Fibroblast of lung (primary cell): Measurements from ENCODE around the gene SERTAD2. TPM values are rescaled to one million over a fixed set of nuclear protein-coding genes. Genes with fewer than 3 reads are reported as not detected.

ENCODE experiments used
- DNase-seq, 2 donors: peaks; one replicate each; pipeline versions ENCODE4 v3.0.0 to v3.0.0-alpha.2; 2010; ENCODE audit warnings: low read depth in 2 of 2
- H2AFZ ChIP-seq: 2 replicates; pipeline ENCODE4 v1.5.1; 2012; ENCODE audit warnings: low read length, control low read depth, inconsistent platforms
- H3K27ac ChIP-seq: 2 replicates; pipeline ENCODE4 v1.5.1; 2011; ENCODE audit warnings: low read length, control low read depth; ENCODE audit not compliant: insufficient read depth
- H3K27me3 ChIP-seq: 2 replicates; pipeline ENCODE4 v1.5.1; 2011; ENCODE audit warnings: mild to moderate bottlenecking, low read length; ENCODE audit not compliant: control insufficient read depth, insufficient read depth
- H3K36me3 ChIP-seq: 2 replicates; pipeline ENCODE4 v1.5.1; 2011; ENCODE audit warnings: low read length; ENCODE audit not compliant: control insufficient read depth, insufficient read depth
- H3K4me1 ChIP-seq: 2 replicates; pipeline ENCODE4 v1.5.1; 2011; ENCODE audit warnings: low read length; ENCODE audit not compliant: control insufficient read depth, insufficient read depth; ENCODE audit errors: extremely low read depth
- H3K4me2 ChIP-seq: 2 replicates; pipeline ENCODE4 v1.5.1; 2011; ENCODE audit warnings: low read length, control low read depth; ENCODE audit not compliant: insufficient read depth; ENCODE audit errors: extremely low read depth
- H3K4me3 ChIP-seq, 4 experiments: fragments of 200-600 bp in 1 of 4; sonication (generic) in 1 of 4; replicated peaks in 1 of 4; 2 replicates each; pipeline ENCODE4 v1.5.1; 2011 to 2016; ENCODE audit warnings: low read length in 4 of 4, low read depth in 3 of 4, mild to moderate bottlenecking in 3 of 4, control low read depth in 2 of 4, inconsistent platforms in 1 of 4, mixed read lengths in 1 of 4; ENCODE audit not compliant: insufficient read depth in 1 of 4; ENCODE audit errors: control extremely low read depth in 1 of 4
- H3K79me2 ChIP-seq: 2 replicates; pipeline ENCODE4 v1.5.1; 2012; ENCODE audit warnings: mild to moderate bottlenecking, low read length, inconsistent platforms; ENCODE audit not compliant: control insufficient read depth, insufficient read depth
- H3K9ac ChIP-seq: 2 replicates; pipeline ENCODE4 v1.5.1; 2011; ENCODE audit warnings: mild to moderate bottlenecking, low read length, control low read depth; ENCODE audit not compliant: insufficient read depth
- H3K9me3 ChIP-seq: 2 replicates; pipeline ENCODE4 v1.5.1; 2012; ENCODE audit warnings: low read depth, low read length; ENCODE audit not compliant: control insufficient read depth, insufficient read depth
- H4K20me1 ChIP-seq: 2 replicates; pipeline ENCODE4 v1.5.1; 2011; ENCODE audit warnings: low read length; ENCODE audit not compliant: control insufficient read depth, insufficient read depth; ENCODE audit errors: extremely low read depth
- EZH2 ChIP-seq: IDR thresholded peaks from 2 replicates; pipeline ENCODE4 v1.5.1; 2012; ENCODE audit warnings: low read length, control low read depth, mild to moderate bottlenecking; ENCODE audit errors: missing control alignments
- polyA plus RNA-seq, 2 donors: library from polyadenylated mRNA; depleted of rRNA in 1 of 2; stranded (reverse) in 1 of 2; unstranded in 1 of 2; fragments of >200 nt; gene quantifications; 2 replicates each; pipeline ENCODE4 v1.2.1, GENCODE V29; 2011 to 2012; ENCODE audit warnings: missing spikeins in 1 of 2
- total RNA-seq: library from RNA; depleted of rRNA; stranded (reverse); fragments of >200 nt; gene quantifications from 2 replicates; pipeline ENCODE4 v1.2.1, GENCODE V29; 2014
- TF ChIP-seq, protein P1 (sequence below), 2 donors: IDR thresholded peaks in 1 of 2; conservative IDR thresholded peaks in 1 of 2; 1 replicate in 1 of 2; 2 replicates in 1 of 2; pipeline ENCODE4 v1.5.1; 2011 to 2012; ENCODE audit warnings: low read length in 2 of 2, control low read depth in 1 of 2, inconsistent platforms in 1 of 2, low read depth in 1 of 2, mild to moderate bottlenecking in 1 of 2

Gene SERTAD2
- total and polyA plus RNA-seq, 2 donors (not counting 1 experiment from before 2014, with no cell fraction given) = 15.2 to 16.5 TPM

DNA sequence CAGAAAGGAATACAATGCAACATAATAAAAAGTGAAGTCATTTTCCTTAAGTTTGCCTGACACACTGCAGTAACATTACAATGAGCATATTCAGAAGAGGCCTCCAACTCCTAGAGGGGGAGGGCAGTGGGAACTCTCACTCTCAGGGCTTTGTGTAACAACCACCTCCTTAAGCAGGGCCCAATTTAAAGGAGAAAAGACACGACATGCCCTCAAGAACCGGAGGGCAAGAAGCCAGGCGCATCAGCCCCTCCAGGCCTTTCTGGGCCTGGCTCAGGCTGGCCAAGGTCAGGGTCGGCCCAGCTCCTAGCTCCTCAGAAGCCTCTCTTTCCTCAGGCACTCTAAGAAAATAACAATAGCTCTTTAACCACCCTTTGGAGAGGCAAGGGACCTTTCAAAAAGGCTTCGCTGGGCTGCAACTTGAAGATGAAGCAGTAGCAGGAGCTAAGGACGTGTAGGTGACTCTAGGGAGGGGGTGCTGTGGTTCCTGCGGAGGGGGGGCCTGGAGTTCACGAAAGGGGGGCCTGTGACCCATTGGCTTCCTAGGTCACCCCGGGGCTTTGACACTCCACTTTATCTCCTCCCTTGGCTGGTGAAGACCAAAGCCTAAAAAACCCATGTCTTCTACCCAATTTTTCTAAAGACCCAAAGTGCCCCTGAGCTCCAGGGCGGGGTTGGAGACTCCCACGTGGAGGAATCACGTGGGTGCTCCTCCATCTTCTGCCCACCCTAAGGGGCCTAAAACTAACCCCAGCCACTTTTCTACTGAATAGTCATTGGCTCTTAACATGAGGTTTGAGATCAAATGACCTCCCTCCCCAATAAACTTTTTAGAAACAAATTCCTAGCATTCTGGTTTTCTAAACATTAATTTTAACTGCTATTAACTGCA, 13.3 kb downstream of the SERTAD2 start:
- H3K4me1 ChIP-seq = peaks cover 13% of the 10 kb centered on the region
- no peak overlapping the region for H3K4me3 ChIP-seq
- no peaks in the 10 kb centered on the region for H3K9me3 ChIP-seq
- no peak overlapping the region for H3K27ac ChIP-seq
- no peak overlapping the region for H2AFZ ChIP-seq
- peaks cover 10% of the 10 kb centered on the region for H3K36me3 ChIP-seq
- H3K27me3 ChIP-seq = no peaks in the 10 kb centered on the region
- peaks cover 84% of the 10 kb centered on the region for H3K79me2 ChIP-seq
- H3K4me2 ChIP-seq = no peak overlapping the region
- no peak overlapping the region for H3K9ac ChIP-seq
- DNase-seq = no peak
- no peak for TF ChIP-seq EZH2
- TF ChIP-seq, protein P1, sequence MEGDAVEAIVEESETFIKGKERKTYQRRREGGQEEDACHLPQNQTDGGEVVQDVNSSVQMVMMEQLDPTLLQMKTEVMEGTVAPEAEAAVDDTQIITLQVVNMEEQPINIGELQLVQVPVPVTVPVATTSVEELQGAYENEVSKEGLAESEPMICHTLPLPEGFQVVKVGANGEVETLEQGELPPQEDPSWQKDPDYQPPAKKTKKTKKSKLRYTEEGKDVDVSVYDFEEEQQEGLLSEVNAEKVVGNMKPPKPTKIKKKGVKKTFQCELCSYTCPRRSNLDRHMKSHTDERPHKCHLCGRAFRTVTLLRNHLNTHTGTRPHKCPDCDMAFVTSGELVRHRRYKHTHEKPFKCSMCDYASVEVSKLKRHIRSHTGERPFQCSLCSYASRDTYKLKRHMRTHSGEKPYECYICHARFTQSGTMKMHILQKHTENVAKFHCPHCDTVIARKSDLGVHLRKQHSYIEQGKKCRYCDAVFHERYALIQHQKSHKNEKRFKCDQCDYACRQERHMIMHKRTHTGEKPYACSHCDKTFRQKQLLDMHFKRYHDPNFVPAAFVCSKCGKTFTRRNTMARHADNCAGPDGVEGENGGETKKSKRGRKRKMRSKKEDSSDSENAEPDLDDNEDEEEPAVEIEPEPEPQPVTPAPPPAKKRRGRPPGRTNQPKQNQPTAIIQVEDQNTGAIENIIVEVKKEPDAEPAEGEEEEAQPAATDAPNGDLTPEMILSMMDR (conservative IDR thresholded peaks at IDR 0.05 in 1 of 2, IDR thresholded peaks at IDR 0.05 in 1 of 2; ENCODE audit: low read depth in 1 of 2, low read length in 2 of 2) = no peak
- no peaks in the 10 kb centered on the region for H4K20me1 ChIP-seq

GRCh38 chr2:64639691-64640090, 14.0 kb downstream of the SERTAD2 start:
- H3K4me1 ChIP-seq = peaks cover 12% of the 10 kb centered on the region
- H3K27me3 ChIP-seq = no peaks in the 10 kb centered on the region
- DNase-seq = no peak
- no peak overlapping the region for H2AFZ ChIP-seq
- peaks cover 80% of the 10 kb centered on the region for H3K79me2 ChIP-seq
- no peak overlapping the region for H3K9ac ChIP-seq
- H4K20me1 ChIP-seq = no peaks in the 10 kb centered on the region
- no peaks in the 10 kb centered on the region for H3K9me3 ChIP-seq
- no peak overlapping the region for H3K4me2 ChIP-seq
- H3K27ac ChIP-seq = no peak overlapping the region
- no peak overlapping the region for H3K4me3 ChIP-seq
- H3K36me3 ChIP-seq = peaks cover 10% of the 10 kb centered on the region
- TF ChIP-seq EZH2 = no peak
- TF ChIP-seq, protein P1 (conservative IDR thresholded peaks at IDR 0.05 in 1 of 2, IDR thresholded peaks at IDR 0.05 in 1 of 2; ENCODE audit: low read depth in 1 of 2, low read length in 2 of 2) = no peak

- Histone ChIP-seq H3K9me3 (no peaks in the 10 kb centered on the region), H3K79me2 (peaks cover 69% of the 10 kb centered on the region), H2AFZ (no peak overlapping the region), H3K4me1 (peaks cover 8% of the 10 kb centered on the region), H3K27ac (no peak overlapping the region), H4K20me1 (no peaks in the 10 kb centered on the region), H3K9ac (no peak overlapping the region), H3K36me3 (peaks cover 10% of the 10 kb centered on the region), H3K4me3 (no peak overlapping the region), H3K27me3 (no peaks in the 10 kb centered on the region), H3K4me2 (no peak overlapping the region)
- TF ChIP-seq EZH2 = no peak
- TF ChIP-seq, protein P1 (conservative IDR thresholded peaks at IDR 0.05 in 1 of 2, IDR thresholded peaks at IDR 0.05 in 1 of 2; ENCODE audit: low read depth in 1 of 2, low read length in 2 of 2) = no peak
- DNase-seq = no peak
Observed at GRCh38 chr2:64638502-64639120, 15.1 kb downstream of the SERTAD2 start.
